ENCODE data around the gene SORCS3.

DNA sequence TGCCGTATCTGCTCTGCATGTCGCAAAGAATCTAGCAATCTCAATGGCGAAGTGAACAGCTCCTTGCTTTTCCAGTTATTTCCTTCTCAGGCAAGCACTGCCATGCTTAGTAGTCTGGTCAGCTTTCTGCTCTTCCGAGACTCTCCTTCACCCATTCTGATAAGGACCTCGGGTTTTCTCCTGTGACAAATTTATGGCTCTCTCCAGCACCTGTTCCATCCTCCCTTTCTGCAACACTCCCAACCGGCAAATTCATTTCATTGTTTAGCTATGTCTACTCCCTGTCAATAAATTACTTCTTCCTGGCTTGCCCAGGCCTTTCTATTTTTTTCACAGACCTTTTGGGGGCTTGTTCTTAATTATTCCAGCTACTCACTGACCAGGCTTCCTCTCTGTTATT is 252.6 kb downstream of the SORCS3 start:
- TF ChIP-seq, protein P1, sequence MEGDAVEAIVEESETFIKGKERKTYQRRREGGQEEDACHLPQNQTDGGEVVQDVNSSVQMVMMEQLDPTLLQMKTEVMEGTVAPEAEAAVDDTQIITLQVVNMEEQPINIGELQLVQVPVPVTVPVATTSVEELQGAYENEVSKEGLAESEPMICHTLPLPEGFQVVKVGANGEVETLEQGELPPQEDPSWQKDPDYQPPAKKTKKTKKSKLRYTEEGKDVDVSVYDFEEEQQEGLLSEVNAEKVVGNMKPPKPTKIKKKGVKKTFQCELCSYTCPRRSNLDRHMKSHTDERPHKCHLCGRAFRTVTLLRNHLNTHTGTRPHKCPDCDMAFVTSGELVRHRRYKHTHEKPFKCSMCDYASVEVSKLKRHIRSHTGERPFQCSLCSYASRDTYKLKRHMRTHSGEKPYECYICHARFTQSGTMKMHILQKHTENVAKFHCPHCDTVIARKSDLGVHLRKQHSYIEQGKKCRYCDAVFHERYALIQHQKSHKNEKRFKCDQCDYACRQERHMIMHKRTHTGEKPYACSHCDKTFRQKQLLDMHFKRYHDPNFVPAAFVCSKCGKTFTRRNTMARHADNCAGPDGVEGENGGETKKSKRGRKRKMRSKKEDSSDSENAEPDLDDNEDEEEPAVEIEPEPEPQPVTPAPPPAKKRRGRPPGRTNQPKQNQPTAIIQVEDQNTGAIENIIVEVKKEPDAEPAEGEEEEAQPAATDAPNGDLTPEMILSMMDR (IDR thresholded peaks at IDR 0.05), result no peak
- TF ChIP-seq POLR2A (IDR thresholded peaks at IDR 0.05), result no peak

All from esophagus squamous epithelium (tissue), 4 donors.